Measurements from ENCODE around the gene NGRN. TPM values are rescaled to one million over a fixed set of nuclear protein-coding genes. Genes with fewer than 3 reads are reported as not detected.

Gene NGRN
- total RNA-seq, 2 experiments from 2014 or later: 24.3 TPM

DNA sequence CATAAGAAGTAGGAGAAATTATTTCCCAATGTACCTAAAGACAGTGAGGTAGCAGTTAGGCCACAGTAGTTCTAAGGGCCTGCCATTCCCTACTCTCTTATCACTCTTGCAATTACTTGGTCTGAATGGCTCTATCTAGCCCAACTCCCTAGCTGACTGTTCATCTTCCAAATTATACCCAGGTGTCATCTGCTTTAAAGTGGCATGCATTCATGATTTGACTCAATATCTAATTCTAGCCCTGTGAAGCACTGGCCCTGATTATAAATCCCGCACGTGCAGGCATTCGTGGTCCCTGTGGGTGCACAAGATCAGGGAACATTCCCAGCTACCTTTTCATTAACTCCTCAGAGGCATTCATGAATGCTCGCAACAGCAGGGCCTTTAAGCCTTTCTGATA lies 43.5 kb downstream of the NGRN start:
- Mint-ChIP-seq H3K27ac (no peak overlapping the region), H3K9me3 (no peaks in the 10 kb centered on the region), H3K4me1 (peaks cover 30% of the 10 kb centered on the region), H3K4me3 (no peak overlapping the region), H3K36me3 (no peaks in the 10 kb centered on the region), H3K27me3 (no peaks in the 10 kb centered on the region)
- DNase-seq: no peak

DNA sequence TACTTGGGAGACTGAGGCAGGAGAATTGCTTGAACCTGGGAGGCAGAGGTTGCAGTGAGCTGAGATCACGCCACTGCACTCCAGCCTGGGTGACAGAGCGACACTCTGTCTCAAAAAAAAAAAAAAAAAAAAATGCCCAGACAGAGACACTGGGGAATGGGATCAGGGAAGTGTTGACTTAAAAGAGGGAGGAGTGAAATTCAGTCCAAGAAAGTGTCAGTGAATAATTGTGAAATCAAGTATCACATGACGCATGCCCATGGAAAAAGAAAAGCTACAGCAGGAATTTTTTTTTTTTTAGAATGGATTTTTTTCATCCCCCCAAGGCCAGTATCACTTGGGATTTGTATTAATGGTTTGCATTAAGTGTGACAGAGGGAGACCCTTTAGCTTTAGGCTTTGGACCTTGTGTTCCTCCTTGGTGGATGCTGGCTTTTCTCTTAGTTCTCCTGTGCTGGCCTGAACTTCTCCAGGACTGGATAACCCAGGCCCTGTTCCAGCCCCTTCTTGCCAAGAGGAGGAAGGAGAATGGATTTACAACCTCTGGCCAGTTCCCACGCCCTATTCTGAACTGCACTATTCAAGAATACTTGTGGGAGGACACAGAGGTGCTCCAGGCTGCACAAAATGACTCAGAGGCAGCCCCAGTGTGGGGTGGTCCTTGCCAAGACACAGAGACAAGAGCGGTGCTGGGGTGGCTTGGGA lies 50.0 kb downstream of the NGRN start:
- no peaks in the 10 kb centered on the region for H3K27me3 Mint-ChIP-seq
- H3K36me3 Mint-ChIP-seq: no peaks in the 10 kb centered on the region
- no peak overlapping the region for H3K27ac Mint-ChIP-seq
- H3K4me3 Mint-ChIP-seq: no peak overlapping the region
- H3K9me3 Mint-ChIP-seq: no peaks in the 10 kb centered on the region
- no peak for DNase-seq
- peaks cover 14% of the 10 kb centered on the region for H3K4me1 Mint-ChIP-seq

DNA sequence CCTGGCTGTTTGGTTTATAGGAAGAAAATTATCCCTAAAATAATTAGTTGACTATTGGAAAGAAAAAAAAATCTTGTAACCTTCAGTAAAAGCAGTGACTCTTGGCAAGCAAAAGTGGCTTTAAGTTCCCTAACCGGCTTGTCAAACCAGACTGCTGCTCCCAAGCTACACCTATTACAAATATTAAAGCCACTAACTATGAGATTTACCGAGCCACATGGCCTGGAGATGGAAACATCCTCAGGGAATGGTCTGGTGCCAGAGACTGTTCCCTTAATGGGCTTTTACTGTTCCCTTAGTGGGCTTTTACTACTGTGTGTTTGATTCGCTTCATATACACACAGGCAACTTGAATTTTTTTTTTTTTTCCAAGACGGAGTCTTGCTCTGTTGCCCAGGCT lies 50.7 kb downstream of the NGRN start:
- Mint-ChIP-seq H3K9me3 (no peaks in the 10 kb centered on the region), H3K36me3 (no peaks in the 10 kb centered on the region), H3K27me3 (no peaks in the 10 kb centered on the region), H3K4me1 (peaks cover 15% of the 10 kb centered on the region), H3K27ac (no peak overlapping the region), H3K4me3 (no peak overlapping the region)
- no peak for DNase-seq

DNA sequence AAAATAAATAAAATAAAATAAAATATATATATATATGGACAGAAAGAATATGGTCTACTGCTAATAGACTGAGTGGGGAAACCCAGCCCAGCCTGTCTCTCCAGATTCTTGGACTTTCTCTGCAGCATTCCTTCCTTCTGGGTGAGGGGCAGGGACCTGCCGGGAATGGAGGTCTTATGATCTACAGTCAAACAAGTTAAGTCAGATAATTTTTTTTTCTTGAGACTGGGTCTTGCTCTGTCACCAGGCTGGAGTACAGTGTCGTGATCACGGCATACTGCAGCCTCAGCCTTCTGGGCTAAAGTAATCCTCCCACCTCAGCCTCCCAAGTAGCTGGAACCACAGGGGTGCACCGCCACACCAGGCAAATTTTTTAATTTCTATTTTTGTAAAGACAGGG lies 53.1 kb downstream of the NGRN start:
- Mint-ChIP-seq H3K4me1 (peaks cover 7% of the 10 kb centered on the region), H3K9me3 (no peaks in the 10 kb centered on the region)

DNA sequence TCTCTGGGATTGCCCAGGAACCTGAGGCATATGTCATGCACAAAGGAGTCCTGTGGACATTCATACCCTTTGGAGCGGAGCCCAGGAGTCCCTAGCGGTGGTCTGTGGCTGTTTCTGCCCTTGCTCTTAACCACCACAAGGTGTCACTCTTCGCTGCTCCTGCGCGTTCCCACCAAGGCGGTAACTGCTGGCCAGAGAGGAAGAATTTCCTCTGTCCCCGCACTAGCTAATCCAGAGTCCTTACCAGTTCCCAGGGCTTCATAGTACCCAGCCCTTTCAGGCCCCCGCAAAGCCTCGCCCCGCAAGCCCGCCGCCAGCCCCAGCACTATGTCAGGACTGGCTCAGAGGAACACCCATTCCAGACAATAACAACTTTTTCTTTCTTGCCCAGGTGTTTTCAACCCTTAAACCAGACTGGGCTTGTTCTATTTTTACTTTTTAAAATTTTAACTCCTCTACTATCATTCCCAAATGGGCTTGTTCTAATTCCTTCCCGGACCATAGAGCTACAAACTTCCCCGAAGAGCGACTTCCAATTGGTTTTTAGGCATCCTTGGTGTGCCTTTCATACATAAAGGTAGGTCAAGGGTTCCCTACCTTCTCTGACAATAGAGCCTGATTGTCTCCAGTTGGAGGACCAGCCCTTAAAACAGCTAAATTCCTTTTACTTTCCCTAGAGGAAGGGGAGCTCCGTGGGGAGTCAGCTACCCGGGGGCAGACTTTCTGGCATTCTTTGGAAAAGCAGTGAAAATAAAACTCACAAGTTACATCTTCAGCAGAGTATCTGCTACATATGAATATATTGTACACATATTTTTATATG lies 54.8 kb downstream of the NGRN start:
- Mint-ChIP-seq H3K27ac (no peak overlapping the region), H3K27me3 (no peaks in the 10 kb centered on the region), H3K4me1 (peaks cover 7% of the 10 kb centered on the region), H3K4me3 (no peak overlapping the region), H3K9me3 (no peaks in the 10 kb centered on the region), H3K36me3 (no peaks in the 10 kb centered on the region)
- peak; percentile 65 for DNase-seq

More for the DNA sequence above, 53.1 kb downstream of the NGRN start:
- H3K27ac Mint-ChIP-seq: no peak overlapping the region
- DNase-seq: no peak
- no peaks in the 10 kb centered on the region for H3K36me3 Mint-ChIP-seq
- no peak overlapping the region for H3K4me3 Mint-ChIP-seq
- H3K27me3 Mint-ChIP-seq: no peaks in the 10 kb centered on the region

DNA sequence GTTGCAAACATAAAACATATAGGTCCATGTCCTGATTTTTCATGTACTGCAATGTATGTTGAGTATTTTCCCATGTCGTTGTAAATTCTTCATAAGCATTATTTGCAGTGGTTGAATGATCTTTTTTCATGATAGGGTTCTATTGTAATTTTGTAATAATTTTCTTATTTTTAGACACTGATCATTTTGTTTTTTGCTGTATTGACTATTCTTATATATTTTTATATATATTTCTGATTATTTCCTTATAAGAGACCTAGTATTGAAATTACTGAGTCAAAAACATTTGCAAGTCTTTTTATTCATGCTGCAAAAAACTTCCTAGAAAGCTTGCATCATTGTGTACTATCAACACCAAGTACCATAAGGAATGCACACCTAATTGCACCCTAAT lies 55.4 kb downstream of the NGRN start:
- H3K27ac Mint-ChIP-seq: no peak overlapping the region
- DNase-seq: no peak
- no peaks in the 10 kb centered on the region for H3K27me3 Mint-ChIP-seq
- H3K36me3 Mint-ChIP-seq: no peaks in the 10 kb centered on the region
- H3K4me3 Mint-ChIP-seq: no peak overlapping the region
- no peaks in the 10 kb centered on the region for H3K9me3 Mint-ChIP-seq
- H3K4me1 Mint-ChIP-seq: peaks cover 7% of the 10 kb centered on the region

Other genes starting within 250 kb of the NGRN start
- 100 to 1,000 TPM; 148 to 157 TPM for gene IDH2, start 163.2 kb upstream of the NGRN start, total RNA-seq
- 1 to 10 TPM; 3.0 to 4.1 TPM for gene SEMA4B, start 64.3 kb upstream of the NGRN start, total RNA-seq
- gene CIB1, start 31.7 kb upstream of the NGRN start, total RNA-seq: 100 to 1,000 TPM; 181 to 190 TPM
- gene GDPGP1, start 31.5 kb upstream of the NGRN start, total RNA-seq: 10 to 100 TPM in 1 of 2 experiments, 1 to 10 TPM in 1; 8.3 to 11.8 TPM
- gene TTLL13, start 16.1 kb upstream of the NGRN start, total RNA-seq: under 1 TPM; 0.41 to 0.54 TPM
- 1 to 10 TPM in 1 of 2 experiments, under 1 TPM in 1; 0.82 to 1.9 TPM for gene ZNF774, start 86.6 kb downstream of the NGRN start, total RNA-seq
- 100 to 1,000 TPM; 129 to 133 TPM for gene IQGAP1, start 122.6 kb downstream of the NGRN start, total RNA-seq